Fibroblast of lung (primary cell): ENCODE data around the gene ZNF516.

ENCODE experiments used
- CTCF ChIP-seq, 2 donors: IDR thresholded peaks in 1 of 2; conservative IDR thresholded peaks in 1 of 2; 1 replicate in 1 of 2; 2 replicates in 1 of 2; pipeline ENCODE4 v1.5.1; 2011 to 2012; ENCODE audit warnings: low read length in 2 of 2, control low read depth in 1 of 2, inconsistent platforms in 1 of 2, low read depth in 1 of 2, mild to moderate bottlenecking in 1 of 2
- EZH2 ChIP-seq: IDR thresholded peaks from 2 replicates; pipeline ENCODE4 v1.5.1; 2012; ENCODE audit warnings: low read length, control low read depth, mild to moderate bottlenecking; ENCODE audit errors: missing control alignments

GRCh38 chr18:76453057-76453561 lies 41.9 kb downstream of the ZNF516 start:
- no peak for TF ChIP-seq CTCF (conservative IDR thresholded peaks at IDR 0.05 in 1 of 2, IDR thresholded peaks at IDR 0.05 in 1 of 2; ENCODE audit: low read depth in 1 of 2, low read length in 2 of 2)
- TF ChIP-seq EZH2: no peak
